Mesodermal cell (in vitro differentiated cells): ENCODE results near the gene RABEP2.
"Not testable (repeated sequence)": the region's sequence is repeated elsewhere in the genome, so short reads cannot be mapped to it uniquely, and the experiment has no call there.

Source experiments
- H3K27ac ChIP-seq: 2 replicates; pipeline ENCODE4 v1.7.0; 2013; ENCODE audit warnings: mild to moderate bottlenecking, low read depth, low read length, moderate library complexity; ENCODE audit not compliant: severe bottlenecking
- H3K36me3 ChIP-seq: 2 replicates; pipeline ENCODE4 v1.7.1; 2013; ENCODE audit warnings: mild to moderate bottlenecking, low read length, moderate library complexity; ENCODE audit not compliant: control insufficient read depth, insufficient read depth
- H3K4me1 ChIP-seq: one replicate; pipeline ENCODE4 v1.7.1; 2013; ENCODE audit warnings: mild to moderate bottlenecking, low read length; ENCODE audit not compliant: insufficient read depth, control insufficient read depth, poor library complexity, severe bottlenecking
- H3K4me3 ChIP-seq: 2 replicates; pipeline ENCODE4 v1.7.0; 2013; ENCODE audit warnings: low read length, control low read depth, mild to moderate bottlenecking; ENCODE audit not compliant: insufficient read depth, poor library complexity, severe bottlenecking; ENCODE audit errors: extremely low read depth
- H3K9me3 ChIP-seq: 2 replicates; pipeline ENCODE4 v1.7.1; 2013; ENCODE audit warnings: mild to moderate bottlenecking, low read length, moderate library complexity; ENCODE audit not compliant: control insufficient read depth
- WGBS, 2 experiments: methylation state at CpG; one replicate each; pipeline ENCODE4 v1.1.5; 2013; ENCODE audit warnings: missing lambda C conversion rate in 2 of 2; ENCODE audit not compliant: insufficient coverage in 2 of 2; 5-methylcytosine and 5-hydroxymethylcytosine counted together

The RABEP2 gene

GRCh38 chr16:28869201-28869600 lies 55.8 kb downstream of the RABEP2 start:
- H3K27ac ChIP-seq = no peak overlapping the region
- H3K4me3 ChIP-seq = no peak overlapping the region
- H3K9me3 ChIP-seq = no peaks in the 10 kb centered on the region
- H3K36me3 ChIP-seq = peaks cover 72% of the 10 kb centered on the region
- peaks cover 8% of the 10 kb centered on the region for H3K4me1 ChIP-seq
- WGBS, 2 experiments = 93 to 97% methylated on average over 10 to 11 of the region's 11 CpGs

DNA sequence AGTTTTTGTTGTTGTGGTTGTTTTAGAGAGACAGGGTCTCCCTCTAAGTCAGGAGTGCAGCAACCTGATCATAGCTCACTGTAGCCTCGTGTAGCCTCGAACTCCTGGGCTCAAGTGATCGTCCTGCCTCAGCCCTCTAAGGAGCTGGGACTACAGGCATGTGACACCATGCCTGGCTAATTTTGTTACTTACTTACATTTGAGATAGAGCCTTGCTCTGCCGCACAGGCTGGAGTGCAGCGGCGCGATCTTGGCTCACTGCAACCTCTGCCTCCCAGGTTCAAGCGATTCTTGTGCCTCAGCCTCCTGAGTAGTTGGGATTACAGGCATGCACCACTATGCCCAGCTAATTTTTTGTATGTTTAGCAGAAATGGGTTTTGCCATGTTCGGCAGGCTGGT lies 57.4 kb downstream of the RABEP2 start:
- 99 to 100% methylated on average over 8 to 9 of the region's 9 CpGs for WGBS, 2 experiments
- H3K4me3 ChIP-seq, H3K9me3 ChIP-seq, H3K27ac ChIP-seq, H3K4me1 ChIP-seq: not testable (repeated sequence)
- peaks cover 61% of the 10 kb centered on the region for H3K36me3 ChIP-seq

GRCh38 chr16:28867241-28867640 lies 57.8 kb downstream of the RABEP2 start:
- WGBS, 2 experiments = 95 to 100% methylated on average over 6 to 10 of the region's 13 CpGs
- Histone ChIP-seq H3K4me1 (peaks cover 8% of the 10 kb centered on the region), H3K9me3 (no peaks in the 10 kb centered on the region), H3K36me3 (peaks cover 58% of the 10 kb centered on the region), H3K27ac (no peak overlapping the region), H3K4me3 (no peak overlapping the region)

DNA sequence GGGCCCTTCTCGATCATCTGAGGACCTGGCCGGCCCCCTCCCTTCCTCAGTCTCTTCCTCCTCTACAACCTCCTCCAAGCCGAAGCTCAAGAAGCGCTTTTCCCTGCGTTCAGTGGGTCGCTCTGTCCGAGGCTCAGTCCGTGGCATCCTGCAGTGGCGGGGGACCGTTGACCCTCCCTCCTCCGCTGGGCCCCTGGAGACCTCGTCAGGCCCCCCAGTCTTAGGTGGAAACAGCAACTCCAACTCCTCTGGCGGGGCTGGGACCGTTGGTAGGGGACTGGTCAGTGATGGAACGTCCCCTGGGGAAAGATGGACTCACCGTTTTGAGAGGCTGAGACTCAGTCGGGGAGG lies 58.6 kb downstream of the RABEP2 start:
- Histone ChIP-seq H3K27ac (no peak overlapping the region), H3K4me3 (no peak overlapping the region), H3K9me3 (no peaks in the 10 kb centered on the region), H3K36me3 (peaks cover 51% of the 10 kb centered on the region), H3K4me1 (peaks cover 8% of the 10 kb centered on the region)
- 86 to 90% methylated on average over 11 to 17 of the region's 17 CpGs for WGBS, 2 experiments

GRCh38 chr16:28865722-28866453 lies 59.1 kb downstream of the RABEP2 start:
- peaks cover 8% of the 10 kb centered on the region for H3K4me1 ChIP-seq
- H3K36me3 ChIP-seq = peaks cover 47% of the 10 kb centered on the region
- H3K4me3 ChIP-seq = no peak overlapping the region
- no peak overlapping the region for H3K27ac ChIP-seq
- no peaks in the 10 kb centered on the region for H3K9me3 ChIP-seq
- WGBS, 2 experiments = 94% methylated on average over 22 to 28 of the region's 32 CpGs

- Histone ChIP-seq H3K36me3 (peaks cover 39% of the 10 kb centered on the region), H3K9me3 (no peaks in the 10 kb centered on the region), H3K4me3 (peak overlapping the region; percentile 96), H3K4me1 (peaks cover 8% of the 10 kb centered on the region), H3K27ac (no peak overlapping the region)
- 95 to 97% methylated on average over 11 to 12 of the region's 12 CpGs for WGBS, 2 experiments
Measured at GRCh38 chr16:28865001-28865688, 59.9 kb downstream of the RABEP2 start.

- WGBS, 2 experiments = 8% methylated on average over 29 to 34 of the region's 42 CpGs
Measured at GRCh38 chr16:28863929-28864793, 60.9 kb downstream of the RABEP2 start.

DNA sequence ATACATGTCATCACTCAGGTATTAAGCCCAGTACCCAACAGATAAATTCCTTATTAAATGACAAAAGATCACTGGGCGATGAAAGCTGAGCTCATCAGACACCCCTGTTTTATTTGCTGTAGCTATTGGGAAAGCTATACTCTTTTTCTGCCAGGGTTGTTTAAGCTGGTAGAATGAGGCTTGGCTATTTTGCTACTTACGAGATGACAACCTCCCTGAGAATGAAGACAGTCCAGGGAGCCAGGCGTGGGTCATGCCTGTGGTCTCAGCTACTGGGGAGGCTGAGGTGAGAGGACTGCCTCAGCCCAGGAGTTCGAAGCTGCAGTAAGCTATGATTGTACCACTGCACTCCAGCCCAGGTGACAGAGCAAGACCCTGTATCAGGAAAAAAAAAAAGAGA lies 65.7 kb downstream of the RABEP2 start:
- Histone ChIP-seq H3K4me3 (no peak overlapping the region), H3K9me3 (no peaks in the 10 kb centered on the region), H3K4me1 (no peaks in the 10 kb centered on the region), H3K36me3 (no peaks in the 10 kb centered on the region), H3K27ac (no peak overlapping the region)
- 50 to 57% methylated on average over 2 to 3 of the region's 4 CpGs for WGBS, 2 experiments

More at GRCh38 chr16:28863929-28864793, 60.9 kb downstream of the RABEP2 start:
- Histone ChIP-seq H3K27ac (peak overlapping the region; percentile 95), H3K36me3 (peaks cover 30% of the 10 kb centered on the region), H3K4me3 (peak overlapping the region; percentile 96), H3K4me1 (peaks cover 8% of the 10 kb centered on the region), H3K9me3 (no peaks in the 10 kb centered on the region)

DNA sequence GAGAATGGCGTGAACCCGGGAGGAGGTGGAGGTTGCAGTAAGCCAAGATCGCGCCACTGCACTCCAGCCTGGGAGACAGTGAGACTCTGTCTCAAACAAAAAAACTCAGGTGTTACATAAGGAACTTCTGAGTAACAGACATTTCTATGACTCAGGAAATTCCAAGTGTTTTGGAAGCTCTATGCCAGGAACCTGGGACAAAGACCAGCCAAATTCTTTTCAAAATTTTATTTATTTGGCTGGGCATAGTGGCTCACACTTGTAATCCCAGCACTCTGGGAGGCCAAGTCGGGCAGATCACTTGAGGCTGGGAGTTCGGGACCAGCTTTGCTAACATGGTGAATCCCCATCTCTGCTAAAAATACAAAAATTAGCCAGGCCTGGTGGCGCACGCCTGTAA lies 66.6 kb downstream of the RABEP2 start:
- Histone ChIP-seq H3K4me1 (no peaks in the 10 kb centered on the region), H3K4me3 (no peak overlapping the region), H3K36me3 (no peaks in the 10 kb centered on the region), H3K27ac (no peak overlapping the region), H3K9me3 (no peaks in the 10 kb centered on the region)
- WGBS, 2 experiments = 93 to 97% methylated on average over 8 of the region's 8 CpGs
